HEK293 (cell line): Measurements from ENCODE around the gene EXOC2.
A peak's percentile ranks its signal among the peaks of the same experiment; 100 is the strongest.

Source experiments
- CTCF ChIA-PET: fragments of 350-600 bp; formaldehyde crosslinking; extraction: SDS; loops from one replicate; lab custom pipeline; 2021; ENCODE audit warnings: antibody characterized with exemption; lab: Yijun Ruan, JAX
- POLR2A ChIA-PET: fragments of 300-600 bp; formaldehyde crosslinking; extraction: SDS; loops from one replicate; lab custom pipeline; 2020; ENCODE audit warnings: antibody characterized with exemption, inconsistent platforms; lab: Yijun Ruan, JAX
- H3K27ac ChIP-seq: fragments of 200-500 bp; sonication (Bioruptor generic); 2 replicates; pipeline ENCODE4 v1.5.1; 2014; ENCODE audit warnings: low read depth, low read length, control low read depth, inconsistent platforms; ENCODE audit errors: extremely low read depth
- H3K36me3 ChIP-seq, 2 experiments: fragments of 200-500 bp in 1 of 2; sonication (Bioruptor generic) in 1 of 2; 1 replicate in 1 of 2; 2 replicates in 1 of 2; pipeline ENCODE4 v1.5.1; 2014 to 2017; ENCODE audit warnings: inconsistent platforms in 2 of 2, low read length in 2 of 2; ENCODE audit not compliant: control insufficient read depth in 2 of 2, insufficient read depth in 1 of 2
- H3K4me1 ChIP-seq: fragments of 200-500 bp; sonication (Bioruptor generic); 2 replicates; pipeline ENCODE4 v1.5.1; 2014; ENCODE audit warnings: mild to moderate bottlenecking, low read length, inconsistent platforms; ENCODE audit not compliant: control insufficient read depth, insufficient read depth
- H3K4me3 ChIP-seq: 2 replicates; pipeline ENCODE4 v1.5.1; 2011; ENCODE audit warnings: low read depth, mild to moderate bottlenecking, control low read depth, low read length, moderate library complexity
- H3K9me3 ChIP-seq: fragments of 200-500 bp; sonication (Bioruptor generic); 2 replicates; pipeline ENCODE4 v1.5.1; 2014; ENCODE audit warnings: low read depth, low read length, inconsistent platforms; ENCODE audit not compliant: control insufficient read depth, insufficient read depth
- CTCF ChIP-seq: fragments of 450-650 bp; formaldehyde crosslinking; IDR thresholded peaks from 2 replicates; pipeline ENCODE4 v1.5.1; 2016; ENCODE audit warnings: missing biosample characterization, missing genetic modification characterization
- EGR2 ChIP-seq: fragments of 450-650 bp; formaldehyde crosslinking; IDR thresholded peaks from 2 replicates; pipeline ENCODE4 v1.5.1; 2016; ENCODE audit warnings: low read depth, missing biosample characterization, missing genetic modification characterization
- GLI4 ChIP-seq: fragments of 450-650 bp; formaldehyde crosslinking; IDR thresholded peaks from 2 replicates; pipeline ENCODE4 v1.5.1; 2016; ENCODE audit warnings: missing biosample characterization, missing genetic modification characterization
- SP7 ChIP-seq: fragments of 450-650 bp; formaldehyde crosslinking; IDR thresholded peaks from 2 replicates; pipeline ENCODE4 v1.5.1; 2016; ENCODE audit warnings: missing biosample characterization, missing genetic modification characterization
- ZBTB10 ChIP-seq: fragments of 450-650 bp; formaldehyde crosslinking; IDR thresholded peaks from 2 replicates; pipeline ENCODE4 v1.5.1; 2016; ENCODE audit warnings: missing biosample characterization, missing genetic modification characterization
- ZBTB20 ChIP-seq: fragments of 450-650 bp; formaldehyde crosslinking; IDR thresholded peaks from 2 replicates; pipeline ENCODE4 v1.5.1; 2016; ENCODE audit warnings: missing biosample characterization, missing genetic modification characterization
- ZNF112 ChIP-seq: fragments of 450-650 bp; formaldehyde crosslinking; IDR thresholded peaks from 2 replicates; pipeline ENCODE4 v1.5.0; 2017; ENCODE audit warnings: missing biosample characterization, missing genetic modification characterization
- ZNF114 ChIP-seq: fragments of 450-650 bp; formaldehyde crosslinking; IDR thresholded peaks from 2 replicates; pipeline ENCODE4 v1.5.0; 2017; ENCODE audit warnings: missing biosample characterization, missing genetic modification characterization
- ZNF155 ChIP-seq: fragments of 450-650 bp; formaldehyde crosslinking; IDR thresholded peaks from 2 replicates; pipeline ENCODE4 v1.5.1; 2016; ENCODE audit warnings: missing biosample characterization, missing genetic modification characterization
- ZNF157 ChIP-seq: fragments of 450-650 bp; formaldehyde crosslinking; IDR thresholded peaks from 2 replicates; pipeline ENCODE4 v1.5.1; 2016; ENCODE audit warnings: missing biosample characterization, missing genetic modification characterization
- ZNF202 ChIP-seq: fragments of 450-650 bp; formaldehyde crosslinking; IDR thresholded peaks from 2 replicates; pipeline ENCODE4 v1.5.1; 2016; ENCODE audit warnings: missing biosample characterization, missing genetic modification characterization, borderline replicate concordance
- ZNF37A ChIP-seq: fragments of 450-650 bp; IDR thresholded peaks from 2 replicates; pipeline ENCODE4 v1.5.1; 2018; ENCODE audit warnings: missing biosample characterization, missing genetic modification characterization
- ZNF423 ChIP-seq: fragments of 450-650 bp; formaldehyde crosslinking; IDR thresholded peaks from 2 replicates; pipeline ENCODE4 v1.5.1; 2016; ENCODE audit warnings: missing biosample characterization, missing genetic modification characterization
- ZNF473 ChIP-seq: fragments of 450-650 bp; formaldehyde crosslinking; IDR thresholded peaks from 2 replicates; pipeline ENCODE4 v1.5.1; 2017; ENCODE audit warnings: missing biosample characterization, missing genetic modification characterization
- ZNF555 ChIP-seq: fragments of 450-650 bp; formaldehyde crosslinking; conservative IDR thresholded peaks from 2 replicates; pipeline ENCODE4 v1.5.1; 2017; ENCODE audit warnings: missing biosample characterization, mild to moderate bottlenecking, missing genetic modification characterization, inconsistent platforms
- ZNF585B ChIP-seq: fragments of 450-650 bp; formaldehyde crosslinking; IDR thresholded peaks from 2 replicates; pipeline ENCODE4 v1.5.1; 2016; ENCODE audit warnings: missing biosample characterization, missing genetic modification characterization
- ZNF600 ChIP-seq: fragments of 450-650 bp; formaldehyde crosslinking; IDR thresholded peaks from 2 replicates; pipeline ENCODE4 v1.5.1; 2016; ENCODE audit warnings: missing biosample characterization, missing genetic modification characterization
- TF ChIP-seq, protein P1 (sequence below): fragments of 450-650 bp; formaldehyde crosslinking; IDR thresholded peaks from 2 replicates; pipeline ENCODE4 v1.5.1; 2016; ENCODE audit warnings: missing biosample characterization, missing genetic modification characterization
- TF ChIP-seq, protein P2 (sequence below): fragments of 450-650 bp; formaldehyde crosslinking; IDR thresholded peaks from 2 replicates; pipeline ENCODE4 v1.5.1; 2016; ENCODE audit warnings: missing biosample characterization, missing genetic modification characterization

Gene EXOC2

DNA sequence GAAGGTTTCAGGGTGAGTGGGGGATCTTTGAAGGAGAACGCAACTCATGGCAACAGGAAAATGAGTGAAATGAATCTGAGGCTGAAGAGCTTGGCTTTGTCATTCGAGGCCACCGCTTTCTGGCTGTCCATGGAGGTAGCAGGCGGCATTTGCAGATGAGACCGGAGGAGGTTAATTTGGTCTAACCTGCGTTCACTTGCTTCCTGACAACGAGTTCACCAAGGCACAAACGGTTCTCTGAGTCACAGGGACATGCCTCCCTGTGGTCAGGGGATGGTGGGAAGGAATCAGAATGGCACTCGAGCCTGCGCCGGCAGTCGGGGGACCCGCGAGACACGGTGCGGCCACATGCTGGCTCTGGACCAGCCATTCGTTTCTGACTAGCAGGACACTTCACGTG lies 226.4 kb downstream of the EXOC2 start:
- POLR2A ChIA-PET, result no interaction called here
- Histone ChIP-seq H3K9me3 (no peaks in the 10 kb centered on the region), H3K4me1 (no peaks in the 10 kb centered on the region), H3K4me3 (no peak overlapping the region), H3K36me3 (no peaks in the 10 kb centered on the region)
- TF ChIP-seq GLI4, result peak; percentile 23; the same call in 1 of the 2 replicates
- TF ChIP-seq ZNF202 (tag by site-specific recombination), result no peak
- TF ChIP-seq, all 188 proteins: peak for 1
- CTCF ChIA-PET, result interaction anchor here (0.7 kb wide), 1 partner anchor 26 kb away, joined by 4 read pairs; no protein-coding TSS in a partner anchor
- H3K27ac ChIP-seq, result no peak overlapping the region

- Histone ChIP-seq H3K27ac (no peak overlapping the region), H3K36me3 (no peaks in the 10 kb centered on the region), H3K4me3 (no peak overlapping the region), H3K9me3 (no peaks in the 10 kb centered on the region), H3K4me1 (no peaks in the 10 kb centered on the region)
- POLR2A ChIA-PET, result no interaction called here
- TF ChIP-seq ZNF114 (tag by site-specific recombination) (no peak), ZNF157 (tag by site-specific recombination) (no peak), ZNF423 (no peak), ZNF555 (tag by site-specific recombination) (no peak), EGR2 (tag by site-specific recombination) (no peak), ZNF37A (tag by site-specific recombination) (no peak), ZNF112 (tag by site-specific recombination) (no peak), ZNF600 (tag by site-specific recombination) (no peak), CTCF (no peak), ZNF473 (tag by site-specific recombination) (no peak), ZBTB20 (tag by site-specific recombination) (no peak), ZBTB10 (no peak), ZNF585B (tag by site-specific recombination) (no peak), SP7 (no peak), ZNF155 (tag by site-specific recombination) (no peak)
- TF ChIP-seq, protein P1, sequence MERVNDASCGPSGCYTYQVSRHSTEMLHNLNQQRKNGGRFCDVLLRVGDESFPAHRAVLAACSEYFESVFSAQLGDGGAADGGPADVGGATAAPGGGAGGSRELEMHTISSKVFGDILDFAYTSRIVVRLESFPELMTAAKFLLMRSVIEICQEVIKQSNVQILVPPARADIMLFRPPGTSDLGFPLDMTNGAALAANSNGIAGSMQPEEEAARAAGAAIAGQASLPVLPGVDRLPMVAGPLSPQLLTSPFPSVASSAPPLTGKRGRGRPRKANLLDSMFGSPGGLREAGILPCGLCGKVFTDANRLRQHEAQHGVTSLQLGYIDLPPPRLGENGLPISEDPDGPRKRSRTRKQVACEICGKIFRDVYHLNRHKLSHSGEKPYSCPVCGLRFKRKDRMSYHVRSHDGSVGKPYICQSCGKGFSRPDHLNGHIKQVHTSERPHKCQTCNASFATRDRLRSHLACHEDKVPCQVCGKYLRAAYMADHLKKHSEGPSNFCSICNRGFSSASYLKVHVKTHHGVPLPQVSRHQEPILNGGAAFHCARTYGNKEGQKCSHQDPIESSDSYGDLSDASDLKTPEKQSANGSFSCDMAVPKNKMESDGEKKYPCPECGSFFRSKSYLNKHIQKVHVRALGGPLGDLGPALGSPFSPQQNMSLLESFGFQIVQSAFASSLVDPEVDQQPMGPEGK, result no peak
- TF ChIP-seq, protein P2, sequence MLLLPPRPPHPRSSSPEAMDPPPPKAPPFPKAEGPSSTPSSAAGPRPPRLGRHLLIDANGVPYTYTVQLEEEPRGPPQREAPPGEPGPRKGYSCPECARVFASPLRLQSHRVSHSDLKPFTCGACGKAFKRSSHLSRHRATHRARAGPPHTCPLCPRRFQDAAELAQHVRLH (tag by site-specific recombination), result no peak
- CTCF ChIA-PET, result interaction anchor here (0.7 to 1.0 kb wide), 3 partner anchors 27 to 295 kb away, joined by 3 to 4 read pairs (median 3); no protein-coding TSS in a partner anchor
Measured at GRCh38 chr6:465531-466348, 227.2 kb downstream of the EXOC2 start.
